ENCODE measurements around the gene DOCK7.

- TF ChIP-seq CTCF (IDR thresholded peaks at IDR 0.05) (no peak), POLR2AphosphoS5 (IDR thresholded peaks at IDR 0.05; ENCODE audit: low read depth, low read length) (no peak), REST (IDR thresholded peaks at IDR 0.05; ENCODE audit: insufficient read depth in 1 of 2, low read depth in 2 of 2, low read length in 1 of 2) (no peak)
Measured at GRCh38 chr1:62426794-62427193, 261.4 kb downstream of the DOCK7 start.
